Esophagus squamous epithelium (tissue), 4 donors: ENCODE measurements around the gene FAM20C.

ENCODE experiments used
- POLR2A ChIP-seq, 4 donors: fragments of 450-650 bp; IDR thresholded peaks; one replicate each; pipeline ENCODE4 v1.6.1; 2017; ENCODE audit warnings: antibody characterized with exemption in 4 of 4, mild to moderate bottlenecking in 4 of 4, moderate library complexity in 3 of 4
- TF ChIP-seq, protein P1 (sequence below), 6 experiments: fragments of 450-650 bp in 4 of 6; fragments of 200-600 bp in 2 of 6; sonication (generic) in 2 of 6; IDR thresholded peaks; one replicate each; pipeline ENCODE4 v1.5.1; 2016 to 2019; ENCODE audit warnings: antibody characterized with exemption in 6 of 6, mild to moderate bottlenecking in 4 of 6, moderate library complexity in 4 of 6

- TF ChIP-seq, protein P1, sequence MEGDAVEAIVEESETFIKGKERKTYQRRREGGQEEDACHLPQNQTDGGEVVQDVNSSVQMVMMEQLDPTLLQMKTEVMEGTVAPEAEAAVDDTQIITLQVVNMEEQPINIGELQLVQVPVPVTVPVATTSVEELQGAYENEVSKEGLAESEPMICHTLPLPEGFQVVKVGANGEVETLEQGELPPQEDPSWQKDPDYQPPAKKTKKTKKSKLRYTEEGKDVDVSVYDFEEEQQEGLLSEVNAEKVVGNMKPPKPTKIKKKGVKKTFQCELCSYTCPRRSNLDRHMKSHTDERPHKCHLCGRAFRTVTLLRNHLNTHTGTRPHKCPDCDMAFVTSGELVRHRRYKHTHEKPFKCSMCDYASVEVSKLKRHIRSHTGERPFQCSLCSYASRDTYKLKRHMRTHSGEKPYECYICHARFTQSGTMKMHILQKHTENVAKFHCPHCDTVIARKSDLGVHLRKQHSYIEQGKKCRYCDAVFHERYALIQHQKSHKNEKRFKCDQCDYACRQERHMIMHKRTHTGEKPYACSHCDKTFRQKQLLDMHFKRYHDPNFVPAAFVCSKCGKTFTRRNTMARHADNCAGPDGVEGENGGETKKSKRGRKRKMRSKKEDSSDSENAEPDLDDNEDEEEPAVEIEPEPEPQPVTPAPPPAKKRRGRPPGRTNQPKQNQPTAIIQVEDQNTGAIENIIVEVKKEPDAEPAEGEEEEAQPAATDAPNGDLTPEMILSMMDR (IDR thresholded peaks at IDR 0.05) = no peak
- no peak for TF ChIP-seq POLR2A (IDR thresholded peaks at IDR 0.05)
Observed at GRCh38 chr7:240887-241421, 48.6 kb downstream of the FAM20C start.
